Stimulated activated CD8-positive, alpha-beta memory T cell treated with anti-CD3 and anti-CD28 coated beads, Interleukin-4, amount 100 ng/mL, for 48 hours (primary cell): ENCODE results near the gene EPYC.
"Not testable (repeated sequence)": the region's sequence is repeated elsewhere in the genome, so short reads cannot be mapped to it uniquely, and the experiment has no call there.

ENCODE experiments used
- DNase-seq: peaks from one replicate; pipeline ENCODE4 v3.0.0-alpha.2; 2020

The EPYC gene

DNA sequence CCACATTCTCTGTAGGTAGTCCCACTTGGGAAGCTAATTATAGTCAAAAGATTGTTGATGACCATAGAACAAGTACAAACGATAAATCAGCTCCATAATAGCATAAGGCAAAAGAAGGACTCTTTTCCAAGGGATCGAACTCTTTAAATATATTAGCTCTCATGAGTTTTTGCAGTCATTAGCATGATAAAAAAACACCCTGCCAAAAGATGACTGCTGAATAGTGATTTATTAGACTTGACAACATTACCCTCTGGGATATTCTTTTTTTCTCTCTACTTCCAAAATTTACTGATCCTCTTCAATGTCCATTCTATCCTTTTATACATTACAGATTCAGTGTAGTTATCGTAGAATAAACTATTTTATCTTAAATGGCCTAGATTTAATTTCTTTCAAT is 14.2 kb downstream of the EPYC start:
- DNase-seq = no peak

DNA sequence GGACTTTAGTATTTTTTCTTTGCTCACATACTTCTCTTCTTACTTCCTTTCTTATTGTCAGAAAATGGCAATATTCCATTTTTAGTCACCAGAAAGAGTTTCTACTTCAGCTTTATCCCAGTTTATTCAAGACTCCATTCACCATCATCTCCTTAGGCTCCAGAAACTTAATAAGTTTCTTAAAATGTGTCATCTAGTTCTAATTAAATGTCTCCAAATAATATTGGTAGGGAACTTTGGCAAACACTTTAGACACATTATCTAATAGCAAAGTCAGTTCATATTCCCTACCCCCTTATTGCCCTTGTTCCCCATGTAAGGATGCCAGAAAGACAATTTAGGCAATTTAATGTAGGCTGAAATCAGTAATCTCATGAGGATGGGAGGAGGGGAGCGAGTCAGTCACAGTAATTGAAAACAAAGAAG is 15.1 kb downstream of the EPYC start:
- no peak for DNase-seq

DNA sequence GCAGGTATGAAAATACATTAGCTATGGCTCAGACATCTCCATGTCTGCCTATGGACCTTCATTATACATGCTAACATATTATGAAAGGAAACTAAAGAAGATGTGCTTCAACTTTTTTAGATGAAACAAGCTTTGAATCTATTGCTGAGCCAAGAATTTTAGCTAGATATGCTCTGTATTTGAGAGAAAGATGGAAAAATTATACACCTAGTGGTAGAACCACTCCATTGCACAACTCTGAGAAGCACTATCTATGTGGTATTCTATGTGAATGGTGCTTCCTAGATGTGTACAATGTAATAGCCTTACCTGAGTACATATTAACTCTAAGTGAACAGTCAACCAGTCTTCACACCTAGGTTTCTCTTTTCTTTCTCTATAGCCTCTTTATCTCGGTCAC is 17.3 kb downstream of the EPYC start:
- DNase-seq = no peak

DNA sequence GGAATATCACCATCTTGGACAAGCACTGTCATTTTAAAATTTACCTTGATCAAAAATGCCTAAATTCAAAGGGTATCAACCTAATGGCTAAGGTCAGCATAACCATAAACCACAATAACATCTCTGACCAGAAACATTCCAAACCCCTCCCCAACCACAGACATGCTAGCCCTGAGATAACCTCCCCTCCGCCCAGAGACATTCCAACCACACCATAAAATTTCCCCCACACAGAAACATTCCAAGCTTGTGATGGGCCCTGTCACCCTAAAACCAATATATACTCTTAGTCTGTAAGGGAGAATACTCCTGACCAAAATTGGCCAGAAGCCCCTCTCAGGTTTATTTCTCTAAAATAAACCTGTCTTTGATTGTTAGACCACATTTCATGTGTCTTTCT is 17.7 kb downstream of the EPYC start:
- DNase-seq = no peak

DNA sequence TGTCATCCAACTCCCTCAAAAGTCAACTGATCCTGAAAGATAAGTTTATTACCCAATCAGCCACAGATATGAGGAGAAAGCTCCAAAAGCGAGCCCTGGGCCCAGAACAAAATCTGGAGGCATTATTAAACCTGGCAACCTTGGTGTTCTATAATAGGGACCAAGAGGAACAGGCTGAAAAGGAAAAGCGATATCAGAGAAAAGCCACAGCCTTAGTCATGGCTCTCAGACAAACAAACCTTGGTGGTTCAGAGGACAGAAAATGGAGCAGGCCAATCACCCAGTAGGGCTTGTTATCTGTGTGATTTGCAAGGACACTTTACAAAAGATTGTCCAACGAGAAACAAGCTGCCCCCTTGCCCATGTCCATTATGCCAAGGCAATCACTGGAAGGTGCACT is 19.4 kb downstream of the EPYC start:
- not testable (repeated sequence) for DNase-seq

DNA sequence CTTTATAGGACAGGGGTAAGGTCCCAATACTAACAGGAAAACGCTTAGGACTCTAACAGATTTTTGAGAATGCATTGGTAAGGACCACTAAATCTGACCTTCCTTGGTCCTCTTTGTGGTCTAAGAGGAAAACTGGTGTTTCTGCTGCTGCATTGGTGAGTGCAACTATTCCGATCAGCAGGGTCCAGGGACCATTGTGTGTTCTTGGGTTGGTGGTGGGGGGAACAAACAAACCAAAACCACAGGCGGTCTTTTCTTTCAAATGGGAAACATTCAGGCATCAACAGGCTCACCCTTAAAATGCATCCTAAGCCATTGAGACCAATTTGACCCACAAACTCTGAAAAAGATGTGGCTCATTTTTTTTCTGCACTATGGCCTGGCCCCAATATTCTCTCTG is 20.7 kb downstream of the EPYC start:
- DNase-seq = no peak

DNA sequence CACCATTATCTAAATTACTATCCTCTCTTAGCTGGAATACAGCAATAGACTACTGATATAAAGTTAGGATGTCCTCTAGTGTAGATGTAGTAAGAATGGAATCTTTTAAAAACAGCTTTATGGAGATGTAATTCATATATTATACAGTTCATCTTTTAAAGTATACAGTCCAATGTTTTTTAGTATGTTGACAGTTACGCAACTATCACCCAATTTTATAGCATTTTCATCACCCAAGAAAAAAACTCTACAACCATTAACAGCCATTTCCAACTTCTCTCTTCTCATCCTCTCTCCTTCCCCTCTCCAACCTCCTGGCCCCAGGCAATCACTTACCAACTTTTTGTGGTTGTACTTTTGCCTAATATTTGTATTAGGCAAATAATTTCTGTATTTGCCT is 22.6 kb downstream of the EPYC start:
- DNase-seq = no peak

DNA sequence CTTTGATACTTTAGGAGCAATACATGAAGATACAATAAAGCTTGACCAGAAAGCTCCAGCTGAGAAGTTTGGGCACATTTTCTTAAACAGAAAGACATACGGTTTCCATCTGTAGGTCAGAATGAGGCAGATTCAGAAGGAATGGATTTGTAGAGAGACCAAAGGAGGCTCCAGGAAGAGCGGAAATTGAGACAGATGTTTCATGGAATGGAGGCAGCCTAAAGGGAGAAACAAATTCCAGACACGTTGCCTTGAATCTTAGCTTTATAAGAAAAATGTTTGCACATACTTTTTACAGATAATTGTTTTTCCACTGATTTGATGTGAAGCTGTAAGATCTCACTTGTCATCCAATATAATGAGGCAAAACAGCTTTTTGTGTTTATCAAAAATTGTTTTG is 24.8 kb downstream of the EPYC start:
- no peak for DNase-seq

DNA sequence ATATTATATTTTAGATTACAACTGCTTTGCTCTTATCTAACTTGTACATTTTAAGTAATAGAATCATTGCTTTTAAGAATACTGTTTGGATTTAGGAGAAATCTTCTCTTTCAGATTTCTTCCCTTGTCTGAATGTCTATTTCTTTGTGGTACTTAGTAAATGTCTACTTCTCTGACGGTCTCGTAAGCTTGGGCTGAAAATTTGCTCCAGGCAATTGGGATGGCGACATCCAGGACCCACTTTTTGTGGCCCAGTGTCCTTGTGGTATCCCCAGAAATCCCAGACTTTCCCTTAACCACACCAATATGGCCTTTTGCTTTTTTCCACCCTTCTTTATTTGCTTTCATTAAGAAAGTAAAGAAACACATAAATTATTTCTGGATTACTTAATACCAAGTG is 25.8 kb downstream of the EPYC start:
- DNase-seq = no peak

DNA sequence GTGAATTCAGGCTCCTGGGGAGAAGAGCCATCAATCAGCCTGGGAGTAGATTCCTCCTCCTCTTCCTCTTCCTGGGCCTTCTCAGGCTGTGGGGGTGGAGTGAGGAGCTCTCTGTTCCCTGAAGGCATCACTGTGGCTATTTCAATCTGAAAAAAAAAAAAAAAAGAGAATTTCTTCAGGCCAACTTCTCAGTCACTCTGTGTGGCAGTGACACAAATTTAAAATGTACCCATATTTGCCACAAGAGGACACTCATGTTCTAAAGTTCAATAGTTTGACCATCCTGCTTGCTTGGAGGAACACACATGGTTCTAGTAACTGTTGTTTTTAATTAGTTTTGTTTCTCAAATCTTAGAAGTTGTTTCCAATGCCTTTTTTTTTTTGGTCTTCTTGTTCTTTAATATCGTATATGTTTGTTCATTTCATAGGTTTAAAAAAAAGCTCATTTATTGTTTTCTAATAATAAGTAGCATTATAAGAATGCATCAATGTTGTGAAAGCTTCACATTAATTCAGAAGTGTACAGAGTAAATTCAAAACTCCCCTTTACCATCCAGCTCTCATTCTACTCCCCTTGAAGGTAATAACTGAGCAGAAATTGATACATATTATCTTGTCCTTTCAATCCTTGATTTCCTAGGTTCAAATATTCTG is 26.5 kb downstream of the EPYC start:
- DNase-seq = no peak

DNA sequence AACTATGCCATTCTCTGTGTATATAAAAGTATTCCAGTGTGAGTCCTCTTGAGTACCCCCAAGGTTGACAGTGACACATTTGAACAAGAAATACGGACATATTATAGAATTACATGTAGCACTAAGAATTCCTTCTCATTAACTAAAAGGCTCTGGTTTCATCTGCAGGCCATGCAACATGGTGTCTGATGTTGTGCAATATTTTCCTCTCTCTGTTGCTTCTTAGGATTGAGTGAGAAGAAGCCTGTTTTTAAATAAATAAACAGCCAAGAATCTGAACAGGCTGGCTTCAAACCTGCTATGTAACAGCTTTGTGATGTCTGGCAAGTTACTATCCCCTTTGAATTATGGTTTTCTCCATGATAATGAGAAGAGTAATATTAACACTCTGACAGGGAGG is 27.5 kb downstream of the EPYC start:
- DNase-seq = no peak

DNA sequence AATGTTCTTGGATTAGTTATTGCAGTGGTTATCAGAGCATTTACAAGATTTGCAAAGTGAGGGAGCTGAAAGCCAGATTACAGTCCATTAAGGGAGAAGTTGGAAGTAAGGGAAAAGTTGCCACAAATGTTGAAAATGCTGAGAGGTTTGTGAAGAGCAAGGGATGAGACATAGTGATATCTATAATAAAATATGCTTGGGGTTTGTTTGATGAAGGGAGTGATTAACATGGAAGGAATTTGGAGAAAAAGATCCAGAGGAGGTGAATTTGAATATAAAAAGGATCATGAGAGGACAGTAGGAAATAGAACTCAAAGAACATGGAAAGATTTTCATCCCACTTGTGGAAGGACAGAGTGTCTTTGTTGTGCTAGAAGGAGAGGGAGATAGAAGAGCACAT is 30.5 kb downstream of the EPYC start:
- DNase-seq = no peak

DNA sequence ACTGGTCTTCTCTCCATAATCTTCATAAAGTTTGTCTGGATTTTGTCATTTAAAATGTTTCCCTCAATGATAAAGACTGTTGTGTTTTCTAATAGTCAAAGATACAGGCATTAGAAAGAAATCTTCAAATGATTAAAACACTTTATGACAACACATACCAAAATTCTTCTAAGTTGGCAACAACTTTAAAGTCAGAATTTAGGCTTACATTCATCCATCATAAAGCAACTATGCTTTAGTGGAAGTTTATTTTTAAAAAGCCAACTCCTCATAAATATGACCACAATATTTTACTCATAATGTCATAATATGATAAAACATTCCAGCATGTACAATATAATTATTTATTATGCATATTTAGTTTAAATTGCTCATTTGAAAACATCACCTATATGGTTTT is 32.5 kb downstream of the EPYC start:
- no peak for DNase-seq

DNA sequence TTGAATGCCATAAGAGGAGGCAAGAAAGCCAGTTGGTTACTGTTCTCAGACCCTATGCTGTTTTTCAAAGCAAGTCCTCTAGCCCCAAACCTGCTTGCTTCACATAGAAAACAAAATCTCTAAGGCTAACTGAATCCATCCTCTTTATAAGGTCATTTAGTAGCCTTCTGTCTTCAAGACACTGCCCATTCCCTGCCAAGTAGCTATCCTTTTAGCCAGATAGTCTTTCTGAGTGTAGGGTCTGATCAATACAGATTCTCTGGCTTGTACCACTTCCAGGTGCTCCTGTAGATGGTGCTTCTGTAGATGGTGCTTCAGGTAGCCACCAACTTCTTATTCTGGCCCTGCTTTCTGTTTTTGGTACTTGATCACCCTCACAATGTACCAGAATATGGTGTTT is 33.9 kb downstream of the EPYC start:
- no peak for DNase-seq

DNA sequence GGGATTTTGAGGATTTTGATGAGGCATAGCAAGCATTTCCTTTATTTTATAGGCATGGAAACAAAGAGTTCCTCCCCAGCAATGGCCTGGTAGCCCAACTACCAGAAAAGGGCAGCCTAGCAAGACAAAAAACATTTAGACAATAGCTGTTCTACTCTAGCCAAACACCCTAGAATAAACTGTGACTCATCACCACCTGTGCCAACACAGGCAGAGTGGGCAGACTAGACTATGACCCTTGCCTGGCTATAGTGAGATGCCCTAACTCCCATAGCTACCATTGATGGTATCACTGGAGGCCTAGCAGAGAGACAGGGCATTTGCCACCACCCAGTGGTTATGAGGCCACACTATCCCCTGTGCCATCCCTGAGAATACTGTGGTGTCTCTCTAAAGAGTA is 34.3 kb downstream of the EPYC start:
- no peak for DNase-seq

DNA sequence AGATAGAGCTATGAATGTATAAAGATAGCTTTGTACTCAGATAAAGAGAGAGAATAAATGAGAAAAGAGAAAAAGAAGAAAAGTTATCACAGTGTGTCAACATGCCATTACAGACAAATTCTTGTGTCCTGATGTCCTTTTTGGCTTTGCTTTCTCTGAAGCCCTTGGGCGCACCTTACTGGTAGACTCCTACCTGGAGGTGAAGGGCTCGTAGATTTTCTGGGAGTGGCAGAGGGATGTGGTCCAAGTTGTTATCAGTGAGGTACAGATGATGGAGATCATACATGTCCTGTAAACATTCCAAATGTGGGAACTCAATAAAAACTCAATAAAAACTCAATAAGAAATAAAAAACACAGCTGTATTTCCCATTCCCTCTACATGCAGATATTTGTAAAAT is 34.9 kb downstream of the EPYC start:
- DNase-seq = no peak

DNA sequence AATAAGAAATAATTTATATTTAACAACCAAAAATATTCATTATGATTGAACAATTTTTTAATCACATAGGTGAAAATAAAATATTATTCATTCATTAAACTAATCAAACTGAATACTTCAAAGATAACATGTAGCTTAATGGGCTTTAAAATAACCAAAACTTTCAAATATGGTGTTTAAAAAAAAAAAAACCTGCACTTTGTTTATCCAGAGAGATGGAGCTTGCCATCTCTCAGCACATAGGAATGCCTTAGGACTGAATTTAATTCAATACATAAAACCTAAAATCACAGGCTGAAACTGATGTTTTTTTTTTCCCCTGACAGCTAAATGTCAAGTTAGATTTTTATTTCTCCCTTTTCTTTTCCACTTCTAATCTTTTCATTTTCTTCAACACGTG is 35.4 kb downstream of the EPYC start:
- DNase-seq = no peak

DNA sequence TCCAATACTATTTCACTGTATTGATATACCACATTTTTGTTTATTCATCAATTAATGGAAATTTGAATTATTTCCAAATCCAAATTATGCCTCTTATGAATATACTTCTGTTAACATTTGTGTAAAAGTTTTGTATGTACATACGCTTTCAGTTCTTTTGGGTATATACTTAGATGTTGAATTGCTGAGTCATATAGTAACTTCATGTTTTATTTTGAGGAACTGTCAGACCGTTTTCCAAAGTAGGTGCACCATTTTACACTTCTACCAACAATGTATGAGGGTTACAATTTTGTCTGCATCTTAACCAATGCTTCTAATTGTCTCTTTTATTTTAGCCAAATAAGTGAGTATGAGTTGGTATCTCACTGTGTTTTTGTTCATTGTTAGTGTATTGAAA is 39.6 kb downstream of the EPYC start:
- DNase-seq = no peak

DNA sequence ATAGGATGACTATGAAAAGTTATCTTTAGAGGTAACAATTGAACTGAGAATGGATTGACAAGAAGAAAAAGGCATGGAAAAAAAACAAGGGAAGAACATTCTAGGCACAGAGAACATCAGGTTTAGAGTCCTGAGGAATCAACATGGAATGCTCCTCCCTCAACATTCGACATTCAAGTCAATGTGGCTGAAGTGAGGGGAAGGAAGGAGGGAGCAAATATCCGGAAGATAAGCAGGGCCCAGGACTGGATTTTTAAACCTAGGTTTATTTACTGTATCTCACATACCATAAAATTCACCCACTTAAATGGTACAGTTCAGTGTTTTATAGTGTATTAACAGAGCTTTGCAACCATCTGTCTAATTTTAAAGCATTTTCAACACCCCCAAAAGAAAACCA is 40.2 kb downstream of the EPYC start:
- DNase-seq = no peak

DNA sequence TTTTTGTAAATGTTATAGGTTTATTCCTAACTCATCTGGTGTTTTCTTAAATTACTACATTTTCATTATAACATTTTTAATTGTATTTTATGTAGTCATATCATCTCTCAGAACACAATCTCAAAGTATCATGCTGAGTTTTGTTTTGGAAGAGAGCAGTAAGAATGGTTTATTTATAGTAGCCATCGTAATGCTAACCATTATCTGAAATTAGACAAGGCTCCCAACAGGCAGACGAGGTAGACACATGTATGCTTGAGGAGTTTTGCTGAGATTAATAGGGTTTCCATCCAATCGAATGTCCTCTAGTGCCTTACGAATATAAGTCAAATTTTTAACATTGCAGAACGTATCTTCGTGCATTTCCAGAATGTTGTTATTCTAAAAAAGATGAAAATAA is 40.8 kb downstream of the EPYC start:
- no peak for DNase-seq

DNA sequence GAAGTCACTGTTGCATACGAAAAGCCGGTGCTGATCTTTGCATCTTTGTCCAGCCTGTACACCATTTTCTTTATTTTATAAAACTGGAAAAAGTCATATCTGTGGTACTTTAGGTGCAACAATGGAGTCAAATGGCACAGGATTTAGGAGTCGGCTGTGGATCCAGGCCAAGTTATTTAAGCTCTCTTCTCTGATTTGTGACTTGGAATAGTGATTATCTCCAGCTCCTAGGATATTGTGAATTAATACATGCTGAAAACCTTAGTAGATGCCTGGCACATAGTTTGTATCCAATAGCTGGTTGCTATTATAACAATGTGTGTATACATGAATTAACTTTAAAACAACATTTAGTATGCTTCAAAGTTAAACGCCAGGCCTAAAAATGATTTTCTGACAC is 43.6 kb downstream of the EPYC start:
- no peak for DNase-seq

DNA sequence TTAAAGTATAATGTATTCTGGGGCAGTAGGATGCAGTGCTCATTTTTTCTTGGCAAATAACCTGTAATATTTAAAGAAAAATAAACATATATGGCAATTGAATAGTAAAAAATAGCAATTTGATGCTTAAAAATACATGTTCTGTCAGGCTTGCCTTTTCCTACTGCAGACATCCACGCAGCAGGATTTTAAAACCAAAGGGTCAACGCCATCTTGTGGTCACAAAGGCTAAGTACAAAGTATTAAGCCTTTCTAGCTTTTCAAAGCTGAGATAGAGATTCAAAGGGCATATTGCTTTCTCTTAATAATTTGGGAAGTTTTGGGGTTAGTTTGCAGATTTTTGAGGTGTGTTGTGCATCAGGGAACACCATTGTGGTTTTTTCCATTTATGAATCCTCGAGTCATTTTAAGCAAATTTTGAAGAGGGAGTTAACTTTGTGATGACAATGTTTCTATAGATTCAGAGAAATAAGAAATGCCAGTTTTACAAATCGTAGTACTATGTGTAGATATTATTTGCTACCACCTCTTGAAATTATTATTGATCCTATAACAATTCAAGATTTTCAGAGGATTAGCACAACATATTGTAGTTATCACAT is 45.1 kb downstream of the EPYC start:
- no peak for DNase-seq

DNA sequence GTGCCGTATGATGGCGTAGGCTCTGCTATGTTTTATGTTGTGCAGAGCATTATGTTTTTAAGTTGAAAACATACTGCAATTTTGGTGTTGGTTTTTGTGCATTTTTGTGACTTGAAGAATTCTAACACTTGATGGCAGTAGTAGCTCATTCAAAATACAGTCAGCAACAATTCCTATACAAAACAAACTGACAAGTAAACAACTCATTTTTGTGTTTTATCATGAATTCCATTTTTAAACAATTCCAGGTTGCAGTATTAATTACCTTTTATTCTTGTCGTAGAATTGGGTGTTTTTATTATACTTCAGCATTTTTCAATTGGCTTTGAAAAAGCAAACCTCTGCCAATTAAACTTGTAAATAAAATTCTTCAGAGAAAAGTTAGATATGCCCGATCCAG is 45.7 kb downstream of the EPYC start:
- no peak for DNase-seq

DNA sequence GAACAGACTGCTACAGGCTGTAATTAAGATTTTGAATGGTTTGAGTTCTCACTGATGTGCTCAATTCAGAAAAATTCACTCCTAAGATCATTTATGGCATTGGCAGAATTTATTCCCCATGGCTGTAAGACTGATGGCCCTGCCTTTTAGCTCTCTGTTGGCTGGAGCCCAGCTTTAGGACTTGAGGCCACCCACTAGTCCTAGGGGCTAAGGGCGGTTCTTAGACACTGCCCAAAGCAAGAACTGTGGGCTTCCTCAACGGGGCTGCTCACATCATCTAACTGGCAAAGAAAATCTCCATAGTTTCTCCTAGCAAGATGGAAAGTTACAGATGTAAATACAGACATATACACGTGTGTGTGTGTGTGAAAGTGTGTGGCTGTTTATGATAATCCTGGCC is 46.4 kb downstream of the EPYC start:
- DNase-seq = no peak

DNA sequence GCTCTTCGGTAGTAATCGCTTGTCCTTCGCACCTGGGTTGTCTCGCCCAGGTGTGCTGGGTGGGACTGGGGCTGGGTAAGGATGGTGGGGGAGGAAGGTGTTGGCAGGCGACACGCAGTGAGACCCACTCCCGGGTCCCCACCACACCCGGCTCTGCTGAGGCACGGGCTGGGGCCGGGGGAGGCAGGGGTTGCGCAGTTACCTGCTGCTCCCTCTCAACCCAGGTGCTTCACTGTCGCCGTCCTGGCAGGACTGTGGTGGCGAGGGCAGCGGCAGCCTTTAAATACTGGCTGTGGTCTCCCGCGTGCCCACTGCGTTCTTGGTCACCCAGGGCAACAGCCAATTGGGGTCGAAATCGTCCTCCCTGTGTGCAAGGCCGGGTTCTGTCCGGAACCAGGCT is 49.9 kb downstream of the EPYC start, which contains the start of gene CCER1:
Gene CCER1, minus strand, starts transcription at position 256 of the 400 bp plus-strand sequence. CDS start 434 bp downstream, outside the sequence.
- no peak for DNase-seq
